SK-MEL-5 (cell line): ENCODE results near the gene NECAP2. TPM values are rescaled to one million over a fixed set of nuclear protein-coding genes. Genes with fewer than 3 reads are reported as not detected.

Source experiments
- DNase-seq: peaks from one replicate; pipeline ENCODE4 v3.0.0-alpha.2; 2016; ENCODE audit warnings: low read depth, low spot score
- in situ Hi-C: cut with HindIII; loops from 2 replicates; pipeline ENCODE4 v1.10.0; 2016; ENCODE audit warnings: low sequenced_read_pairs, high pct_unique_total_duplicates, low pct_unique_long_range_greater_than_20kb
- total RNA-seq: library from RNA; depleted of rRNA; stranded (reverse); fragments of >200 nt; shearing (Covaris generic); gene quantifications from 2 replicates; pipeline ENCODE4 v1.2.3, GENCODE V29; 2014

The NECAP2 gene
- total RNA-seq, 1 experiment from 2014 or later = 40.7 TPM

- DNase-seq = no peak
- in situ Hi-C loops = no loop called here
Observed at GRCh38 chr1:16421201-16421600, 19.3 kb upstream of the NECAP2 start.

DNA sequence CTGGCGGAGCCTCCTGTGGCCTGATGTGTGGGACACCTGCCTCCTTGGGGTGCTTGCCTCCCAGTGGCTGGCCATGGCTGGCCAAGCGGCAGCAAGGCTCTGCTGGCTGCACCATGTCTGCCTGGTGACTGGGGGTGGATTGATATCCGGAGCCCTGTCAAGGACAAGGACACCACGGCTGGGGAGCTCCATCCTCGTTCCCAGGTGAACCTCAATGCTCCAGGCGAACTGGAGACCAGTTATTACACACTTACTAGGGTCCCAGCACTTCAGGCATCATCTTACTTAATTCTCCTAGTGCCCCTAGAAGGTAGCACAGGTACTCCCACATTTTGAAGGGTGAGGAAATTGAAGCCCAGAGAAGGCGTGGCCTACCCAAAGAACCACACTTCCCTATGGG is 18.5 kb upstream of the NECAP2 start:
- in situ Hi-C loops = no loop called here

DNA sequence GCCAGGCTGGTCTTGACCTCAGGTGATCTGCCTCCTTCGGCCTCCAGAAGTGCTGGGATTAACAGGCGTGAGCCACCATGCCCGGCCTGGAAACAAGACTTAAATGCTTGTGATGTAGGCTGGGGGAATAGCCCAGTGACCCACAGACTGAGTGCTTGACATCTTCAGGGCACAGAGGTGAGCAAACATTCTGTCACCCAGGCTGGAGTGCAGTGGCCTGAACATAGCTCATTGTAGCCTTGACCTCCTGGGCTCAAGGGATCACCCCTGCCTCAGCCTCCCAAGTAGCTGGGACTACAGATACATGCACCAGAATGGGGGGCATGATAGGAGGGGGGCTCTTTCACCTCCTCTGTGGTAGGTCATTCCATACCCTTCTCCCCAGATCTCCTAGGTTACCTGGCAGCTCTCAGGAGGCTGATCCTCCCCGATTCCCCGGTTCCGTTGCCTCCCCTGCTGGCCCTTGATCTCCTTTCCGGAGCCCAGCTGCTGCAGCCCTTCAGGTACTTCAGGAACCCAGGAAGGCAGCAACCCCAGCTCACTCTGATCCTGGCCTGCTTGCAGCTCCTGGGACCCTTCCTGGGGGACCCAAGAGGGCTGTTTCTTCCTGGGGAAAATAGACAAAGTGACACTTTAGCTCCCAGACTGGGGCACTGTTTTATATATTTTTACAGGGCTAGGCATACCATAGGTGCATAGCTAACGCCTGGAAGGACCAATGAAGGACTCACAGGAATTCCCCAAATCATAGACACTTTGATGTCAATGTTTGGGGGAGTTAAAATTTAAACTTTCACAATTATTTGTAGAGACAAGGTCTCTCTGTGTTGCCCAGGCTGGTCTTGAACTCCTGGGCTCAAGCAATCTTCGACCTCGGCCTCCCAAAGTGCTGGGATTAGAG is 15.1 kb upstream of the NECAP2 start:
- DNase-seq = no peak
- in situ Hi-C loops = no loop called here

More for the DNA sequence above, 18.5 kb upstream of the NECAP2 start:
- no peak for DNase-seq

- in situ Hi-C loops = no loop called here
- DNase-seq = peak; percentile 53
Observed at GRCh38 chr1:16430606-16431005, 9.9 kb upstream of the NECAP2 start.

DNA sequence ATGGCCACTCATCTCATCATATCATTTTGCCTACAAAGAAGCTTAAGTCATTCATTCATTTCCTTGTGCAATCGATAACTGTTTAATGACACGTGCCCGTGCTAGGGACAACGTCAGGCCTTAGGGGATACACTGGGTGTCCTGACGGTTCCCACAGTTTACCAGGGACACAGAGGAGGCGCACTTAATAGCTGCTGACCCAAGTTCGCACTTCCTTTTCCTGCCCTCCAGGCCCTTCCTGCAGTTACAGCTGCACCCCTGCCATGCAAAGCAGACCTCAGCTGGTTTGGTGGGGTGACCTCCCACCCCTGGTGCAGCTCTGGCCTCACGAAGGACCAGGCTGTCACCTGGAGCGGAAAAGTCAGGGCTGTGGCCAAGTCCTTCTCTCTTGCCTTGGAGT is 7.5 kb upstream of the NECAP2 start:
- in situ Hi-C loops = no loop called here

GRCh38 chr1:16434007-16434406 is 6.5 kb upstream of the NECAP2 start:
- in situ Hi-C loops = no loop called here
- no peak for DNase-seq

More for the DNA sequence above, 7.5 kb upstream of the NECAP2 start:
- DNase-seq = no peak

DNA sequence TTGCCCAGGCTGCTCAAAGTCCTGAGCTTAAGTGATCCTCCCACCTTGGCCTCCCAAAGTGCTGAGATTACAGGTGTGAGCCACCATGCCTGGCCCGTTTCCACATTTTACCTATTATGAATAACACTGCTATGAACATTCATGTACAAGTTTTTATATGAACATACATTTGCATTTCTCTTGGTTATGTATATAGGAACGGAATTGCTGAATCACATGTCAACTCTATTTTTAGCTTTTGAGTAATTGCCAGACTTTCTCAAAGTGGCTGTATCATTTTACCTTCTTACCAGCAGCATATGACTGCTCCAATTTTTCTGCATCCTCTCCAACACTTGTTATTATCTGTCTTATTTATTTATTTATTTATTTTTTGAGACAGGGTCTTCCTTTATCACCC is 6.0 kb upstream of the NECAP2 start:
- no peak for DNase-seq
- in situ Hi-C loops = no loop called here

DNA sequence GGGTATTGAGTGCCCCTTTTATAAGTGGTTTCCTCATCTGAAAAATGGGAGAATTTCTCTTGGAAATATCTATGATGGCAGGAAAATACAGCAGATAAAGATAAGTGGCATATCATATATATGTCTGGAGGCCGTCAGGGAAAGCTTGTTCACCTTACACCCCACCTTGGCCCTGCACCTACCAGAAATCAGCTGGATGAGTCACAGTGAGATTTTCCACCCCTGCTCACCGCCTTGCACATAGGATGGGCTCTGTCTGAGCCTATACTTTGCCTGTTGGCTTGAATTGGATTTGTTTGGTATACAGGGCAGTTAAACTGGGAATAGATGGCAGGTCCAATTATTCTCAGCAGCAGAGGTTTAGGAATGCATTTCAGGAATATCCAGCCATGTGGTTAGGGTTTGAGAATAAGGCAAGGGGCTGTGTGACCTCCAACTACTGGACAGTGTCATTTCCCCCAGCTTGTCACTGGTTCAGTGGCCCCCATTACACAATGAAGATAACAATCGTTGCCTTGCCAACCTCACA is 3.5 kb upstream of the NECAP2 start, which contains the start of gene SPATA21:
Gene SPATA21, minus strand, starts transcription at position 479 of the 529 bp plus-strand sequence. CDS start 6,053 bp downstream, outside the sequence.
- no peak for DNase-seq
- in situ Hi-C loops = no loop called here

GRCh38 chr1:16438516-16438915 is 2.0 kb upstream of the NECAP2 start:
- no peak for DNase-seq
- in situ Hi-C loops = no loop called here

DNA sequence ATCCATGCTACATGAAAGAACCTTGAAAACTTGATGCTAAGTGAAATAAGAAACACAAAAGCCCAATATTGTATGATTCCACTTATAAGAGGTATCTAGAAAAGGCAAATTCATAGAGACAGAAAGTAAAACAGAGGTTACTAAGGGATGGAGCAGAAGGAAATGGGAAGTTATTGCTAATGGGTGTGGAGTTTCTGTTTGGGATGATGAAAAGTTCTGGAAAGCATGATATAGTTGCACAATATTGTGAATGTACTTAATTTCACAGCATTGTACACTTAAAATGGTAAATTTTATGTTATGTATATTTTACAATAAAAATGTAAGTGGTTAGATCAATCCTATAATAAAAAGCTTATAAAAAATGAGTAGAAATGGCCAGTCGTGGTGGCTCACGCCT is 1.6 kb upstream of the NECAP2 start:
- no peak for DNase-seq
- in situ Hi-C loops = no loop called here

DNA sequence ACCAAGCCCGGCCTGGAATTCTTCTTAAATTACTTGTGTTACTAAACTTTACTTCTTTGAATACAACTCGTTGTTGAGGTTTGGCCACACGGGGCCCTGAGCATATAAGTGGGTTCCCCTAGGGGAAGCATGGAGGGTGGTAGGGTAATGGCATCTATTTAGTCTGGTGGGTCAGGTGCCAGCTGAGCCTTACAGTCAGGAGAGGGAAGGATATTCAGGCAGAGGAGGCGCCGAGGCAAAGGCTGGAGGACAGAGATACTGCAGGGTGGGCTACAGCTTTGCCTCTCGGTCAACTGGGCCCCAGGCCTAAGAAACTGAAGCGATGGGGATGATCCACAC is 424 bp upstream of the NECAP2 start:
- in situ Hi-C loops = no loop called here
- DNase-seq = no peak

- in situ Hi-C loops = no loop called here
- no peak for DNase-seq
Observed at GRCh38 chr1:16441282-16441665, 750 bp downstream of the NECAP2 start.

DNA sequence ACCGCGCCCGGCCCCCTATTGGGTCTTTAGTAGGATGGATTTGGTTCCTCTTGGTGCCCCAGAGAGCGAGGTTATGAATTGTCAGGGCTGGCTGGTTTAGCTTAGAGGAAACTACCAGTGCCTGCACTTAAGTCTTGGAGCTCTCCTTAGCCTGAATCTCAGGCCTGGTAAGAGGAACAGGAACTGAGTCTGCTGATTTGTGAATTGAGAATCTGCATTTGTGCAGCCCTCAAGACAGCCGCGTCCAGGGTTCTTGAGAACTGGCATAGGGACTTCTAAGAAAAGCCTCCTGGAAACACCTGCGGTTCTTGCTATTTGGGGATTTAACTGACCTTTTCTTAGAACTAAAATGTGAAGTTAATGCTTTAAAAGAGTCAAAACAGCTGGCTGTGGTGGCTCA is 1.7 kb downstream of the NECAP2 start:
- no peak for DNase-seq

GRCh38 chr1:16442941-16443340 is 2.4 kb downstream of the NECAP2 start:
- in situ Hi-C loops = no loop called here
- no peak for DNase-seq

More for the DNA sequence above, 1.7 kb downstream of the NECAP2 start:
- in situ Hi-C loops = no loop called here

GRCh38 chr1:16443975-16444770 is 3.6 kb downstream of the NECAP2 start:
- in situ Hi-C loops = no loop called here
- no peak for DNase-seq

DNA sequence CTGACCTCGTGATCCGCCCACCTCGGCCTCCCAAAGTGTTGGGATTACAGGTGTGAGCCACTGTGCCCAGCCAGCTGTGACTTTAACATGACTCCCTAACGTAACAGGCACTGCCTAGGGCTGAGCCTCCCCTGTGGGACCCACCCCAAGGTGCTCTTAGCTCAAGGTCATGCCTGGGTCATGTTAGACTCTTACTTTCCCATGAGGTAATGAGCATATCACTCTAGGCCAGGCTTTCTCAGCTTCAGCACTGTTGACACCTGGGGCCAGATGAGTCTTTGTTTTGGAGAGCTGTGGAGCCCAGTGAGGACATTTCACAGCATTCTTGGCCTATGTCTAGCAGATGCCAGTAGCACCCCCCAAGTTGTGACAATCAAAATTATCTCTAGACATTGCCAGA is 4.5 kb downstream of the NECAP2 start:
- no peak for DNase-seq
- in situ Hi-C loops = no loop called here

DNA sequence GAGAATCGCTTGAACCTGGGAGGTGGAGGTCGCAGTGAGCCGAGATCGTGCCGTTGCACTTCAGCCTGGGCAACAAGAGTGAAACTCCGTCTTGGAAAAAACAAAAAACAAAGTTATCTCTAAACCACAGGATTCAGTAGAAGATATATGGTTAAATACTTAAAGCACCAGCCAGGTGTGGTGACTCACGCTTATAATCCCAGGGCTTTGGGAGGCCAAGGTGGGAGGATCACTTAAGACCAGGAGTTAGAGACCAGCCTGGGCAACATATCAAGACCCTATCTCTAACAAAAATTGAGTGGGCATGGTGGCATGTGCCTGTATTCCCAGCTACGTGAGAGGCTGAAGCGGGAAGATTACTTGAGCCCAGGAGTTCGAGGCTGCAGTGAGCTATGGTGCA is 5.6 kb downstream of the NECAP2 start:
- in situ Hi-C loops = no loop called here
- no peak for DNase-seq

GRCh38 chr1:16447641-16448040 is 7.1 kb downstream of the NECAP2 start:
- in situ Hi-C loops = no loop called here
- no peak for DNase-seq
